Hepatocyte (in vitro differentiated cells): ENCODE results near the gene CYP2J2. TPM values are rescaled to one million over a fixed set of nuclear protein-coding genes. Genes with fewer than 3 reads are reported as not detected.
"Not testable (repeated sequence)": the region's sequence is repeated elsewhere in the genome, so short reads cannot be mapped to it uniquely, and the experiment has no call there.

Experiments used
- DNase-seq: peaks from one replicate; pipeline ENCODE4 v3.0.0-alpha.2; 2016; ENCODE audit warnings: low spot score
- H2AFZ ChIP-seq: fragments of 200-600 bp; sonication (generic); 2 replicates; pipeline ENCODE4 v1.6.0; 2016; ENCODE audit warnings: antibody characterized with exemption, mild to moderate bottlenecking
- H3K27ac ChIP-seq: fragments of 200-600 bp; sonication (generic); 2 replicates; pipeline ENCODE4 v1.5.1; 2016; ENCODE audit warnings: mild to moderate bottlenecking
- H3K27me3 ChIP-seq: fragments of 200-600 bp; sonication (generic); 2 replicates; pipeline ENCODE4 v1.6.1; 2016
- H3K36me3 ChIP-seq: fragments of 200-600 bp; sonication (generic); replicated peaks from 2 replicates; pipeline ENCODE4 v1.5.1; 2016; ENCODE audit warnings: low read depth; ENCODE audit not compliant: insufficient read depth
- H3K4me1 ChIP-seq: fragments of 200-600 bp; sonication (generic); 2 replicates; pipeline ENCODE4 v1.5.1; 2016; ENCODE audit warnings: mild to moderate bottlenecking, moderate library complexity; ENCODE audit not compliant: insufficient read depth
- H3K4me2 ChIP-seq: fragments of 200-600 bp; sonication (generic); 2 replicates; pipeline ENCODE4 v1.6.0; 2016
- H3K4me3 ChIP-seq: fragments of 200-600 bp; sonication (generic); 2 replicates; pipeline ENCODE4 v1.5.1; 2016; ENCODE audit warnings: mild to moderate bottlenecking
- H3K79me2 ChIP-seq: fragments of 200-600 bp; sonication (generic); 2 replicates; pipeline ENCODE4 v1.6.0; 2017; ENCODE audit warnings: mild to moderate bottlenecking
- H3K9me2 ChIP-seq: fragments of 200-600 bp; sonication (generic); replicated peaks from 2 replicates; pipeline ENCODE4 v1.6.0; 2017; ENCODE audit warnings: mild to moderate bottlenecking; ENCODE audit not compliant: insufficient read depth
- H3K9me3 ChIP-seq: fragments of 200-600 bp; sonication (generic); 2 replicates; pipeline ENCODE4 v1.5.1; 2016; ENCODE audit warnings: low read depth, mild to moderate bottlenecking
- H4K20me1 ChIP-seq: fragments of 200-600 bp; sonication (generic); 2 replicates; pipeline ENCODE4 v1.6.0; 2016; ENCODE audit warnings: mild to moderate bottlenecking; ENCODE audit not compliant: insufficient read depth, poor library complexity, severe bottlenecking
- CTCF ChIP-seq: fragments of 200-600 bp; sonication (generic); IDR thresholded peaks from 2 replicates; pipeline ENCODE4 v1.5.1; 2016; ENCODE audit warnings: antibody characterized with exemption, mild to moderate bottlenecking; ENCODE audit not compliant: poor library complexity
- EZH2 ChIP-seq: fragments of 200-600 bp; sonication (generic); IDR thresholded peaks from 2 replicates; pipeline ENCODE4 v1.6.1; 2016; ENCODE audit warnings: antibody characterized with exemption, mild to moderate bottlenecking, borderline replicate concordance
- EZH2phosphoT487 ChIP-seq: fragments of 200-600 bp; sonication (generic); IDR thresholded peaks from one replicate; pipeline ENCODE4 v1.6.1; 2018; ENCODE audit warnings: antibody characterized with exemption, mild to moderate bottlenecking, low read depth, moderate library complexity; ENCODE audit not compliant: unreplicated experiment, severe bottlenecking
- WGBS: methylation state at CpG from one replicate; pipeline ENCODE4 v1.1.6; 2016; ENCODE audit warnings: low lambda C conversion rate; ENCODE audit errors: missing lambda C conversion rate; 5-methylcytosine and 5-hydroxymethylcytosine counted together
- polyA plus RNA-seq: library from polyadenylated mRNA; unstranded; fragments of >200 nt; fragmentation: Nextera tagmentation; extraction: Ambion mirVana; gene quantifications from 2 replicates; pipeline ENCODE4 v1.2.1, GENCODE V29; 2016
- total RNA-seq: library from RNA; depleted of rRNA; stranded (reverse); fragments of >200 nt; gene quantifications from 2 replicates; pipeline ENCODE4 v1.2.3, GENCODE V29; 2014

The CYP2J2 gene
- total and polyA plus RNA-seq, 2 experiments from 2014 or later = 6.1 to 9.4 TPM

GRCh38 chr1:59917785-59918180, 8.8 kb downstream of the CYP2J2 start:
- Histone ChIP-seq H3K9me3 (no peaks in the 10 kb centered on the region), H3K4me2 (no peak overlapping the region), H3K79me2 (no peaks in the 10 kb centered on the region), H3K4me1 (peaks cover 10% of the 10 kb centered on the region), H3K9me2 (no peaks in the 10 kb centered on the region), H3K27ac (no peak overlapping the region), H3K4me3 (no peak overlapping the region), H4K20me1 (no peaks in the 10 kb centered on the region), H3K27me3 (no peaks in the 10 kb centered on the region), H2AFZ (no peak overlapping the region), H3K36me3 (no peaks in the 10 kb centered on the region)
- TF ChIP-seq EZH2 (no peak), CTCF (no peak), EZH2phosphoT487 (no peak)
- DNase-seq = no peak
- 95% methylated on average over 2 of the region's 2 CpGs for WGBS

GRCh38 chr1:59917026-59917784, 9.4 kb downstream of the CYP2J2 start:
- TF ChIP-seq EZH2phosphoT487 = no peak
- no peak for TF ChIP-seq EZH2
- no peak for TF ChIP-seq CTCF
- Histone ChIP-seq H3K36me3 (no peaks in the 10 kb centered on the region), H3K4me3 (no peak overlapping the region), H2AFZ (no peak overlapping the region), H3K79me2 (no peaks in the 10 kb centered on the region), H3K27me3 (no peaks in the 10 kb centered on the region), H3K27ac (no peak overlapping the region), H3K9me3 (no peaks in the 10 kb centered on the region), H3K9me2 (no peaks in the 10 kb centered on the region), H3K4me1 (peaks cover 10% of the 10 kb centered on the region), H3K4me2 (no peak overlapping the region), H4K20me1 (no peaks in the 10 kb centered on the region)
- WGBS = 96% methylated on average over 10 of the region's 10 CpGs
- no peak for DNase-seq

- H3K36me3 ChIP-seq = no peaks in the 10 kb centered on the region
- H3K4me3 ChIP-seq = no peak overlapping the region
- no peaks in the 10 kb centered on the region for H3K9me3 ChIP-seq
- H3K27ac ChIP-seq = no peak overlapping the region
- no peak for DNase-seq
- H3K4me2 ChIP-seq = no peak overlapping the region
- H3K4me1 ChIP-seq = peaks cover 10% of the 10 kb centered on the region
- H3K79me2 ChIP-seq = no peaks in the 10 kb centered on the region
- WGBS = 67% methylated on average over 1 of the region's 1 CpG
- H3K9me2 ChIP-seq = no peaks in the 10 kb centered on the region
- TF ChIP-seq EZH2phosphoT487 (no peak), CTCF (no peak), EZH2 (no peak)
- no peaks in the 10 kb centered on the region for H3K27me3 ChIP-seq
- H2AFZ ChIP-seq = no peak overlapping the region
- no peaks in the 10 kb centered on the region for H4K20me1 ChIP-seq
These were observed 11.1 kb downstream of the CYP2J2 start for GRCh38 chr1:59915516-59915915.

GRCh38 chr1:59914791-59915286, 11.7 kb downstream of the CYP2J2 start:
- not testable (repeated sequence) for H3K36me3 ChIP-seq, H3K9me2 ChIP-seq, H3K4me1 ChIP-seq, H3K9me3 ChIP-seq, H3K79me2 ChIP-seq, H2AFZ ChIP-seq, DNase-seq, H3K4me3 ChIP-seq, H3K27ac ChIP-seq, H3K27me3 ChIP-seq, H3K4me2 ChIP-seq, H4K20me1 ChIP-seq
- 96% methylated on average over 7 of the region's 7 CpGs for WGBS
